Activated naive CD4-positive, alpha-beta T cell treated with anti-CD3 and anti-CD28 coated beads, Interleukin-2, amount 50 U/mL, for 16 hours (primary cell): ENCODE measurements around the gene CCDC88B.

ENCODE experiments used
- DNase-seq: peaks from one replicate; pipeline ENCODE4 v3.0.0-alpha.2; 2020

Gene CCDC88B

DNA sequence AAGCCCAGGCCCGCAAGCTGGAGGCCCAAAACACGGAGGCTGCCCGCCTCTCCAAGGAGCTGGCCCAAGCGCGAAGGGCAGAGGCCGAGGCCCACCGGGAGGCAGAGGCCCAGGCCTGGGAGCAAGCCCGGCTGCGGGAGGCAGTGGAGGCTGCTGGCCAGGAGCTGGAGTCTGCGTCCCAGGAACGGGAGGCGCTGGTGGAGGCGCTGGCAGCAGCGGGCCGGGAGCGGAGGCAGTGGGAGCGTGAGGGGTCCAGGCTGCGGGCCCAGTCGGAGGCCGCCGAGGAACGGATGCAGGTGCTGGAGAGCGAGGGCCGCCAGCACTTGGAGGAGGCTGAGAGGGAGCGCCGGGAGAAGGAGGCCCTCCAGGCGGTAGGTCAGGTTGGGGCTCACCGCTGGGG lies 4.8 kb downstream of the CCDC88B start:
- no peak for DNase-seq

DNA sequence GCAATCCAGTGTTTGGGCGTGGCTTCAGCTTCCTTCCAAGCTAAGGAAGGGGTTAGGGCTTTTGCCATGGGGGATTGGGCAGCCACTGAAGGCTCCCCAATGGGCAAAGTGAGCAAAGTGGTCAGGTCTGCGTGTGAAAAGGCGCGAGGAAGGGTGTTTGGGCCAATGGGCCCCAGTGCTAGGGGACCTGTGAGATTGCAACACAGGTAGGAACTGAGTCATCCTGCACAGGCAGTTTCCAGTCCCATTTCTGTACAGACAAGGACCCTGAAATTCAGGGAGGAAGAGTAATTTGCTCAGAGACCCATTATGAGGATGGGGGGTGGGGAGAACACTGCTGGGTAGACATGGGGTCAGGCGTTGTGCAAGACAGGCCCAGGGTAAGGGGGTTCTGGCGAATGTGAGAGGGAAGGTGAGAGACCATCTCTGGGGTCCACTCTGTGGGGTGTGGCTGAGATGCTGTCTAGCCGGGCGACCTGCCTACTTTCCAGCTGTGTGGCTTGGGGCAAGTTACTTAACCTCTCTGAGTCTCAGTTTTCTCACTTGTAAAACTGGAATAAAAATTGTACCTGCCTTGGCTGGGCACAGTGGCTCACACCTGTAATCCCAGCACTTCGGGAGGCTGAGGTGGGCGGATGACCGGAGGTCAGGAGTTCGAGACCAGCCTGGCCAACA lies 7.3 kb downstream of the CCDC88B start:
- no peak for DNase-seq

DNA sequence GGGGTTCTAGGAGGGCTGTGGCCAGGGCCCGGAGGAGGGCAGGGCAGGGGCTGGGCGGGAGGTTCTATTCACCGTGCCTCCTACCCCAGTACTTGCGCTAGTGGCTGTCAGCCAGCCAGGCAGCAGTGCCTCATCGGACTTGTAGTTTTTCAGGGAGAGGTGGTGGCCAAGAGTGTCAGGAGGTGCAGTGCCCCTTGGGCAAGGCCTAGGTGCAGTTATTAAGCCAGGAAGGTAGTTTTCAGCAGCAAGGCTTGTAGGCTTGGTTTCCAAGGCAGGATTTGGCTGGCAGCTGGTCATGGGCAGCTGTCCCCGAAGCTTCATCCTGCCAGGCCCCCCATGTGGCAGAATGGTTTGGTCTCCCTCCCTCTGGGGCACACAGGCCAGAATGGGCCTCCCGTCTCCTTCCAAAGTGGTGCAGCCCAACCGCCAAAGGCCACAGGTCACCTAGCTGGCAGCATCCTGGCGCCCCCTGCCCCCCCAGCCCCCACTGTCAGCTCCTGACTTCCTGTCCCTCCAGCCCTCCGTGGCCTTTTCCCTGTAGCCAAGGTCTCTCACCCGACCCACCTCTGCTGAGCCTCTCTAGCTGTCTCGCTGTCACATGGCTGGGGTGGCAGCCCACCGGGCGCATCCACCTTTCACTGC lies 8.5 kb downstream of the CCDC88B start:
- no peak for DNase-seq

DNA sequence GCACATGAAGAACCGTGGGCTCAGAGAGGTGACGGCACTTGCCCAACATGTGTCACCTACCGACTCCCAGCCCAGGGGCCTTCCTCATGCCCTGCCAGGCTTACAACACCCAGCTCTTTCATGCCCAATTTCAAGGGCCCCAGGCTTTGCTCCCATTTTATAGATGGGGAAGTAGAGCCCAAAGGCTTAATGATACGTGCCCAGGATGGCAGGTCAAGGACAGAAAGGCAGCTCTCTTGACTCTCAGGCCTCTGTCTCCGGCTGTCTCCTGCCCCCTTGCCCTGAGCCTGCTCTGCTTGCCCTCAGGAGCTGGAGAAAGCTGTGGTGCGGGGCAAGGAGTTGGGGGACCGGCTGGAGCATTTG lies 9.0 kb downstream of the CCDC88B start:
- DNase-seq: no peak

DNA sequence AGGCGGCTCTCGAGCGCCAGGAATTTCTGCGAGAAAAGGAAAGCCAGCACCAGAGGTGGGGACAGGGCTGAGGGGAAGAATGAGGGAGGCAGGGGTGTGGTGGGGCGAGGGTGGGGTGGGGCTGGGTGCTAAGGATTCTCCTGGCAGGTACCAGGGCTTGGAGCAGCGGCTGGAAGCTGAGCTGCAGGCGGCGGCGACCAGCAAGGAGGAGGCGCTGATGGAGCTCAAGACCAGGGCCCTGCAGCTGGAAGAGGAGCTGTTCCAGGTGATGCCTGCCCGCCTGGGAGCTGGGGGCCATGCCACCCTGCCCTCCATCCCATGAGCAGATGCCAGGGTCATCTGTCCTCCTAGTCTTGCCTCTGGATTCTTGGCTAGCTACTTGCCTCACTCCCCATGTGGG lies 9.4 kb downstream of the CCDC88B start:
- DNase-seq: no peak

DNA sequence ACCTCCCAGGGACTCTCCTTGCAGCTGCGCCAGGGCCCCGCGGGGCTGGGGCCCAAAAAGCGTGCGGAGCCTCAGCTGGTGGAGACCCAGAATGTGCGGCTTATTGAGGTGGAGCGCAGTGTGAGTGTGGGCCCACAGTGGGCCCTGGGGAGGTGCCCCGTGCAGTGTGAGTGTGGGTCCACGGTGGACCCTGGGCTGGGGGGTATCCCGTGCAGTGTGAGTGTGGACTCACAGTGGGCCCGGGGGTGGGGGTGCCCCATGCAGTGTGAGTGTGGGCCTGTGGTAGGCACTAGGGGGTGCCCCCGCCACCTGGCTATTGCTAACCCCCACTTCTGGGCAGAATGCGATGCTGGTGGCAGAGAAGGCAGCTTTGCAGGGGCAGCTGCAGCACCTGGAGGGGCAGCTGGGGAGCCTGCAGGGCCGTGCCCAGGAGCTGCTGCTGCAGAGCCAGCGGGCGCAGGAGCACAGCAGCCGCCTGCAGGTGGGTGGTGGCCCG lies 11.2 kb downstream of the CCDC88B start:
- no peak for DNase-seq

DNA sequence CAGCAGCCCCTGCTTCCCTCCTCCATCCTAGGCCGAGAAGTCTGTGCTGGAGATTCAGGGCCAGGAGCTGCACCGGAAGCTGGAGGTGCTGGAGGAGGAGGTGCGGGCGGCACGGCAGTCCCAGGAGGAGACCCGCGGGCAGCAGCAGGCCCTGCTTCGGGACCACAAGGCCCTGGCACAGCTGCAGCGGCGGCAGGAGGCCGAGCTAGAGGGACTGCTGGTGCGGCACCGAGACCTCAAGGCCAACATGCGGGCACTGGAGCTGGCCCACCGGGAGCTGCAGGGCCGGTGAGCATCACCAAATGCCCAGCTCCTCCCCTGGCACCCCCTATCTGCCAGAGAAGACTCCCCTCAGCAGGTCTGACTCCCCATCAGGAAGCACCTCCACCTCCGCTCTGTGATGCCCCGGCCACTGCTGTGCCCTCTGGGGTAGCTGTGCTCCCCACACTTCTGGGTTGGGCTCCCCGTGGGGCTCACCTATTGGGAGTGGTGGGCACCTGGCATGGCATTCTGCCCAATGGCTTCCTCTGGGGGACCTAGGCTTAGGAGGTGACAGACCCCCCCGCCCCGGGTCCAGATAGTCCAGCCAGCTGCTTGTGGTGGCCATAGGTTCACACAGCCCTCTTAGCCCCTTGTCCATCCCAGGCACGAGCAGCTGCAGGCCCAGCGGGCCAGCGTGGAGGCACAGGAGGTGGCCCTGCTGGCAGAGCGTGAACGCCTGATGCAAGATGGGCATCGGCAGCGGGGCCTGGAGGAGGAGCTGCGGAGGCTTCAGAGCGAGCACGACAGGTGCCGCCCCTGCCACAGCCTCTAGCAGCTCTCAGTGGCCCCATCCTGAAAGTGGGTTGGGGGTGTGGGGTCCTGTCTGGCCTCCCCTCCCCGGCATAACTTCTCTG lies 12.3 kb downstream of the CCDC88B start:
- DNase-seq: no peak

DNA sequence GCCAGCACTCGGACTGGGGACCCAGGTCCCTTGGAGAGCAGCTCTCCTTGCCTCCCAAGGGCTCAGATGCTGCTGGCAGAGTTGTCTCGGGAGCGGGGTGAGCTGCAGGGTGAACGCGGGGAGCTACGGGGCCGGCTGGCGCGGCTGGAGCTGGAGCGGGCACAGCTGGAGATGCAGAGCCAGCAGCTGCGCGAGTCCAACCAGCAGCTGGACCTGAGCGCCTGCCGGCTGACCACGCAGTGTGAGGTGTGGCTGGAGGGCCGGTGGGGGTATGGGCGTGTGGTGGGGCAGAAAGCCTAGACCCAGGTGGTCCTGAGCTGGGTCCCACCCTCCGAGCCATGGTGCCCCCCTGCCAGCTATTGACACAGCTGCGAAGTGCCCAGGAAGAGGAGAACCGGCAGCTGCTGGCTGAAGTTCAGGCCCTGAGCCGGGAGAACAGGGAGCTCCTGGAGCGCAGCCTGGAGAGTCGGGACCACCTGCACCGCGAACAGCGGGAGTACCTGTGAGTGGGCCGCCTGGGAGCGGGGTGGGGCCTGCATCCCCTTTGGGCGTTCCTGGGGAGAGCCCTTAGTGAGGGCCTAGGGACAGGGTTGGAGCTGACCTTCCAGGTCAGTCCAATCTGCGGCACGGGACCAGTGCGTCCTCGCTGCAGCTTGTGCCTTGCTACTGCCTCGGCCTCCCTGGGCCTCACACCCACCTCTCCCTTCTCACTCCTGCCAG lies 13.2 kb downstream of the CCDC88B start:
- DNase-seq: no peak

DNA sequence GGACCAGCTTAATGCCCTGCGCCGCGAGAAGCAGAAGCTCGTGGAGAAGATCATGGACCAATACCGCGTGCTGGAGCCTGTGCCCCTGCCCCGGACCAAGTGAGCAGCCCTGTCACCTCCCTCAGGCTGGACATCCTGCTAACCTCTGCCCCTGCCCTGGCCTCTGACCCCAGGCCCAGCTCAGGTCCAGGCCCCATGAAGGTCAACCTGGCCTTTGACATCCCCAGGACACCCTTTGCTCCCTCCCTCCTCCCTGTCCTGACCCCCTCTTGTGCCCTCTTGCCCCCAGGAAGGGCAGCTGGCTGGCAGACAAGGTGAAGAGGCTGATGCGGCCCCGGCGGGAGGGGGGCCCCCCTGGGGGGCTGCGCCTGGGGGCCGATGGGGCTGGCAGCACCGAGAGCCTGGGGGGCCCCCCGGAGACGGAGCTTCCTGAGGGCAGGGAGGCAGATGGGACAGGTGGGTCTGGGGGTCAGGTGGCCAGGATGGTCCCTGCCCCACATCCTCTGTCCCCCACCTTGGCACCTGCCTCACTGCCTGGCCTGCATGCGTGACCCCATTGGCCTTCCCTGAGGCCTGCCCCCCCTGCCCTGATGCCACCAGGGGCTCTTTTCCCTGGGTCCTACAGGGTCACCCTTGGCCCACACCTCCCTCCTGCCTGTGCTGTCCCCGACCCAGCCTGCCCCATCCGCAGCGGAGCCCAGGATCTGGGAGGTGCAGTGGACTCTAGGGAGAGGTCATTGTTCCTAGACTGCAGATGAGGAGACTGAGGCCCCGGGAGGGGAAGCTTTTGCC lies 13.9 kb downstream of the CCDC88B start:
- DNase-seq: no peak

DNA sequence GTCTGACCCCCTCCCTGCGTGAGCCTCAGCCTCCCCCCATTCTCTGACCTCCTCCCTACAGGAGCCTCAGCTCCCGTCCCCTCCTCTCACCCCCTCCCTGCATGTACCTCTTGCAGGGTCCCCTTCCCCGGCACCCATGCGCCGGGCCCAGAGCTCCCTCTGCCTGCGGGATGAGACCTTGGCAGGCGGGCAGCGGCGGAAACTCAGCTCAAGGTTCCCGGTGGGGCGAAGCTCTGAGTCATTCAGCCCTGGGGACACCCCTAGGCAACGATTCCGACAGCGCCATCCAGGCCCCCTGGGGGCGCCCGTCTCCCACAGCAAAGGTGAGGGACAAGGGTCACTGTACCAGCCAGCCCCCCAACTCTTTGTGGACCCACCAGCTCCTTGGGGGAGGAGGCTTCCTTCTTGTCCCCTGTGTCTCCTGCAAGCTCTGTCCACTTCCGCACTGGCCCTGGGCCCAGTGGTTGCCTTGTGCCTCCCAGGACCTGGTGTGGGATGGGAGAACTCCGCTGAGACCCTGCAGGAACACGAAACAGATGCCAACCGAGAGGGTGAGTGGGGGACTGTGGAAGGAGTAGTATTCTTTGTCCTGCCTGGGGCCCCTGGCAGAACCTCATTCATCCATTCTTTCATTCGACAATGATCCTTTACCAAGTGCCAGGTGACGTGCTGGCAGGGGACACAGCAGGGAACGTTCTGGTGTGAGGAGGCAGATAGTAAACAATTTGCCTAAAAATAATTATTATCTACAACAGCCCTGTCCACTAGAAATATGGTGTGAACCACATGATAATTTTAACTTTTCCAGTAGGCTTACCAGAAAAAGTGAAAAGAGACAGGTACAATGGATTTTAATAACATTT lies 15.3 kb downstream of the CCDC88B start:
- no peak for DNase-seq

DNA sequence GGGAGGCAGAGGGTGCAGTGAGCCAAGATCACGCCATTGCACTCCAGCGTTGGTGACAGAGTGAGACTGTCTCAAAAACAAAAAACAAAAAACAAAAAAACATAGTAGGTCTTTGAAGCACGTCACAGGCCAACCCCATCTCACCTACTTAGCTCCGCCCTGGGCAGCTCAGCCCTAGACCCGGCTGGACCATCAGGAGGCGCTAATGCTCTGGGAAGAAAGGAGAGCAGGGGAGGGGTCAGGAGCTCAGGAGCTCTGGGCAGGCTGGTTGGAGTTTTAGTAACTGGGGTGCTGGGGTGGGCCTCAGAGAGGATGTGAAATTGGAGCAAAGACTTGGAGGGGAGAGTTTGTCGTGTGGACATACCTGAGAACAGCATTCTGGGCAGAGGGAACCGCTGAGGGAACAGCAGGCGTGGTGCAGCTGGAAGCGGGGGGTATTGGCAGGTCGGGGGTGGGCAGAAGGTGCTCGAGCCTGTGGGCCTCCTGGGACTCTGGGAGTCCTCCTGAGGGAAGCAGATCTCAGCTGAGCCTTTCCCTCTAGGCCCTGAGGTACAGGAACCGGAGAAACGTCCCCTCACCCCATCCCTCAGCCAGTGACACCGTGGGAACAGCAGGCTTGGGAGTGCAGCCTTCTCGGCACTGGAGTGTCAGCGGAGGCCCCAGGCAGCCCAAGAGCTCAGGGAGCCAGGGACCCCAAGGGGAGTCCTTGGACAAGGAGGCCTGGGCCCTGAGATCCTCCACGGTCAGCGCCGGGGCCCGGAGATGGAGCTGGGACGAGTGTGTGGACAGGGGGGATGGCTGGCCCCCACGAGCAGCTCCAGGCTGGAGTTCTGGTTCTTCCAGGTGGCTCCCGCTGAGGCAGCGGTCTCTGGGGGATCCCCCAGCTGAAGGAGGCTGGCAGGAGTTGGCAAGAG lies 16.8 kb downstream of the CCDC88B start:
- DNase-seq: no peak

DNA sequence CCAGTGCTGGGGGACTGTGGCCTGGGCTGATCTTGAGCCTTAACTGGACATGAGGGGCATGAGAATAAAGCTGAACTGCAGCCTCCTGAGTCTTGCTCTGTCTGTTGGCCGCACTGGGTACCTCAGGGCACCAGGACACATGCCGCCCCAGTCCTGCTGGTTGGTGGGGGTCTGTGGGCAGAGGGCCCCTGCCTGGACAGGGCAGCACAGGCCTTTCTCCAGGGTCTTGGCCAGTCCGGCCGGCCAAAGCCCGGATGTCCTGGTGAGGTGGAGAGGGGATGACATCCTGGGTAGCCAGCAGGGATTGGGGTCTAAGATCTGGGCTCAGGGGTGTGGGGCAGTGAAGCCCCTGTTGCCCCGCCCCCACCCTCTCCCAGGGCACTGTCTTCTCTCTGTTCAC lies 17.4 kb downstream of the CCDC88B start:
- DNase-seq: no peak

DNA sequence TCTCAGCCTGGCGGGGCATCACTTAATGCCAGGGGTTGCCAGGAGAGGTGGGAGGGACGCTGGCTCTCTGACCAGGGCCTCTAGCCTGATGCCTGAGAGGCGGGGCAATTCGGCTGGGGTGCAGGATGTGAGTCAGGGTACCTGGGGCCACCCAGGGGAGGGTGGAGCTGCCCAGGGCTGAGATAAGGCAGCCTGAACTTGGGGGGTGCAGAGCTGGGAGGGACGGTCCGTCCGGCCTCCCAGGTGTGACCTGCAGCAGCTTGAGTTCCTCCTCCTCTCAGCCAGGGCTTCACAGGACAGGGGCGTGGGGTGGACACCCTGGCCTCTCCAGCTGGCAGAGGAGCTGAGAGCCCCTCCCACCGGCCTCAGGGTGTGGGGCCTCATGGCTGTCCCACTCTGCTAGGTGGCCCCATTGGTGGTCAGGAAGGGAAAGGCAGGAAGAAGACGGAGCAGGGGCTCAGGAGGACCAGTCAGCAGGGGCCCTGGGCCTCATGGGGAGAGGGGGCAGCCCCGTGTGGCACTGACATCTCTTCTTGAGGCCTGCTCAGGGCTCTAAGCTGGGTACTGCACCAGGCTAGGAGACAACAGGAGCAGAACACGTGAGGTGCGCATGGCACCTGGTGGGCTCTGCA lies 18.0 kb downstream of the CCDC88B start:
- DNase-seq: no peak

DNA sequence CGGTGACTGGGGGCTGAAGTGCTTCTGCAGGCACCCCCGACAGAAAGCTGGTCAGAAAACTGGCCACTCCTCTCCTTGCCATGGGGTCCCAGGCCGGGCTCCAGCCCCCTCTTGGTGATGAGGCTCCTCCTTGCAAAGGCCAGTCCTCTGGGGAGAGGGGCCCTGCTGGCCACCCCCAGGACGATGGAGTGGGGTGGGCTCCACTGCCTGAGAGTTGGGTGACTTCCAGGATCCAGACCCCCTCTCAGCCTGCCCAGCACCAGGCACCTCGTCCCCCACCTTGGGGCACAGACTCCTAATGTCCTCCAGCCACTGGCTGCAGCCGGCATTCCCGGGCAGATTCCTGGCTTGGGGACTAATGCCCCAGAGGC lies 18.5 kb downstream of the CCDC88B start:
- no peak for DNase-seq

DNA sequence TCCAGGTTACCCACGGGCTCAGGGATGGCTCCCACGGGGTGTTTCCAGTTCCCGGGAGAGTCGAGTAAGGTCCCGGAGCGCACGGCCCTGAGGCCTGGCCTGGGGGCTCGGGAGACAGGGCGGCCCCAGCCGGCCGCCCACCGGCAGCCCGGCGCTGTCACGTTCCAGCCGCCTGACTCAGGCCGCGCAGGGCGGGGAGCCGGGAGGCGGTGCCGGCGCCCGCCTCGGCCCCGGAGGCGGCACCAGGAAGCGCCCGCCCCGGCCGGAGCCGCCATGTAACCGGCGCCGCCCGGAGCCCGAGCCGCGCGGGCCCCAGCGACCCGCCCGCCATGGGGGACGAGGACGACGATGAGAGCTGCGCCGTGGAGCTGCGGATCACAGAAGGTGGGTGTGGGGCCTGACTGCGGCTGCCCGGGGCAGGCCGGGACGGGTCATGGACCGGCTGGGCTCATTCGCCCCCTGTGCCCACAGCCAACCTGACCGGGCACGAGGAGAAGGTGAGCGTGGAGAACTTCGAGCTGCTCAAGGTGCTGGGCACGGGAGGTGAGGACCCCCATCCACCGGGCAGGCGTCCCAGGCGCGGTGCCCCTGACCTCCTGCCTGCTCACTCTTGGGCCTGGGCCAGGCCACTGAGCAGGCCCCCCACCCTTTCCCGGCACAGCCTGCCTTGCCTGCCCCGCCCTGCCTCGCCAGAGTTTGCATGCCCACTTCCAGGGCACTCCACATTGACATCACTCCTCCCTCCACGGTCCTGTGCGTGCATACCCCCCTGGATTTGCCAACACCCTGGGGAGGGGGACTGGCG lies 19.1 kb downstream of the CCDC88B start, which contains the start of gene RPS6KA4:
Gene RPS6KA4, plus strand, starts transcription at position 256 of the 805 bp plus-strand sequence. Its CDS starts 74 bp downstream, at position 330.
- peak; percentile 63 for DNase-seq

DNA sequence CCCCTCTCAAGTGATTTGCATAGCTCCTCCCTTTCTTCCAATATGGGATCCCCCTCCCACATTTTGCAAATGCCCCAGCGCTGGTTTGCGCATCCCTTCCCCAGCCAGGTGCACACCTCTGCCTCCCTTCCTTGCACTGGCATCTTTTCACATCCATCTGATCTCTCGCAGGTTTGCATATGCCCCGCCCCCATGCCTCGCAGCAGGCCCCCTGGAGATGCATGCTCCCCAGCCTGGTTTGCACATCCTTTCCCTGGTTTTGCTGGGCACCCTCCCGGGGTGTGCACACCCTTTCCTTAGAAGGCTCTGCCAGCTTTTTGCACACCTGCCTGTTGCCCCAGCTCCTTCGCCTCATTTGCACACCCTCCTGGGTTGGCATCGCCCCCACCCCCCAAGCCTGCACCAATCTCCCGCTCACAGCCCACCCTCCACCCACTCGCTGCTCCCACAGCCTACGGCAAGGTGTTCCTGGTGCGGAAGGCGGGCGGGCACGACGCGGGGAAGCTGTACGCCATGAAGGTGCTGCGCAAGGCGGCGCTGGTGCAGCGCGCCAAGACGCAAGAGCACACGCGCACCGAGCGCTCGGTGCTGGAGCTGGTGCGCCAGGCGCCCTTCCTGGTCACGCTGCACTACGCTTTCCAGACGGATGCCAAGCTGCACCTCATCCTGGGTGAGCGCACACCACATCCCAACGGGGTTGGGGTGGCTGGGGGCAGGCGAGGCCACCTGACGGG lies 19.9 kb downstream of the CCDC88B start:
- DNase-seq: no peak

DNA sequence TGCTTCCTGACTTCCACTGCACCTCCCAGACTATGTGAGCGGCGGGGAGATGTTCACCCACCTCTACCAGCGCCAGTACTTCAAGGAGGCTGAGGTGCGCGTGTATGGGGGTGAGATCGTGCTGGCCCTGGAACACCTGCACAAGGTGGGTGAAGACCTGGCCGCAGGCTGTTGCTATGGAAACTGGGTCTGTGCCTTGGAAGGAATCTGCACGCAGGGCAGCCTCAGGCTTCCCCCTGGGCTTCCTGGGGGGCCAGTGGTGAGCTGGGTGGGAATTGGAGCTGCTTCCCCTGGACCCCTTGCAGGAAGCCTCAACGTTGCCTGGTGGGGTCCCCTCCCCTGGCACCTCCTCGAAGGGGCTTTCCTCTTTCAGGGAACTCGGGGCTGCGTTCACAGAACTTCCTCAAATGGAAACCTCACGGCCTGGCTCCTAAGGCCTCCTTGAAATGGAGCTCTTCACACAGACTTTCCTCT lies 20.5 kb downstream of the CCDC88B start:
- DNase-seq: no peak

DNA sequence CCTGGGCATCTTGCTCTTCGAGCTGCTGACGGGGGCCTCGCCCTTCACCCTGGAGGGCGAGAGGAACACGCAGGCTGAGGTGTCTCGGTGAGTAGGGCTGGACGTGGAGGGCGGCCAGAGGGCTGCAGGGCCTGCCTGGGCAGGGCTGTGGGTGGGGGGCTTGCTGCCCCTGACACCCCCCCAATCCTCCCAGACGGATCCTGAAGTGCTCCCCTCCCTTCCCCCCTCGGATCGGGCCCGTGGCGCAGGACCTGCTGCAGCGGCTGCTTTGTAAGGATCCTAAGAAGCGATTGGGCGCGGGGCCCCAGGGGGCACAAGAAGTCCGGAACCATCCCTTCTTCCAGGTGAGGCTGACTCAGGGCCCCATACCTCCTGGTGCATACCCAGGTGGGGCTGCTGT lies 21.7 kb downstream of the CCDC88B start:
- DNase-seq: no peak
